Stimulated activated effector memory CD8-positive, alpha-beta T cell treated with anti-CD3 and anti-CD28 coated beads, Interleukin-12 subunit alpha, Interleukin-12 subunit beta, amount 100 ng/mL, for 72 hours (primary cell): ENCODE data around the gene CEP85.

Experiments used
- ATAC-seq: fragments of 150-1000 bp; cut with Tn5 transposase; 2 replicates; pipeline ENCODE4 v1.10.0; 2021
- DNase-seq, 2 donors: peaks; one replicate each; pipeline ENCODE4 v3.0.0; 2021 to 2022; ENCODE audit warnings: low spot score in 2 of 2
- H3K27ac Mint-ChIP-seq: one replicate; pipeline ENCODE4 v1.8.0; 2022; ENCODE audit warnings: mild to moderate bottlenecking, mixed read lengths
- H3K36me3 Mint-ChIP-seq: one replicate; pipeline ENCODE4 v1.8.0; 2022; ENCODE audit warnings: mild to moderate bottlenecking, mixed read lengths
- H3K4me1 Mint-ChIP-seq: one replicate; pipeline ENCODE4 v1.8.0; 2022; ENCODE audit warnings: mixed read lengths
- H3K4me3 Mint-ChIP-seq: one replicate; pipeline ENCODE4 v1.8.0; 2022; ENCODE audit warnings: mild to moderate bottlenecking, mixed read lengths
- H3K9me3 Mint-ChIP-seq: one replicate; pipeline ENCODE4 v1.8.0; 2022; ENCODE audit warnings: mixed read lengths

Gene CEP85, protein sequence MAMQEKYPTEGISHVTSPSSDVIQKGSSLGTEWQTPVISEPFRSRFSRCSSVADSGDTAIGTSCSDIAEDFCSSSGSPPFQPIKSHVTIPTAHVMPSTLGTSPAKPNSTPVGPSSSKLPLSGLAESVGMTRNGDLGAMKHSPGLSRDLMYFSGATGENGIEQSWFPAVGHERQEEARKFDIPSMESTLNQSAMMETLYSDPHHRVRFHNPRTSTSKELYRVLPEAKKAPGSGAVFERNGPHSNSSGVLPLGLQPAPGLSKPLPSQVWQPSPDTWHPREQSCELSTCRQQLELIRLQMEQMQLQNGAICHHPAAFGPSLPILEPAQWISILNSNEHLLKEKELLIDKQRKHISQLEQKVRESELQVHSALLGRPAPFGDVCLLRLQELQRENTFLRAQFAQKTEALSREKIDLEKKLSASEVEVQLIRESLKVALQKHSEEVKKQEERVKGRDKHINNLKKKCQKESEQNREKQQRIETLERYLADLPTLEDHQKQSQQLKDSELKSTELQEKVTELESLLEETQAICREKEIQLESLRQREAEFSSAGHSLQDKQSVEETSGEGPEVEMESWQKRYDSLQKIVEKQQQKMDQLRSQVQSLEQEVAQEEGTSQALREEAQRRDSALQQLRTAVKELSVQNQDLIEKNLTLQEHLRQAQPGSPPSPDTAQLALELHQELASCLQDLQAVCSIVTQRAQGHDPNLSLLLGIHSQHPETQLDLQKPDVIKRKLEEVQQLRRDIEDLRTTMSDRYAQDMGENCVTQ

DNA sequence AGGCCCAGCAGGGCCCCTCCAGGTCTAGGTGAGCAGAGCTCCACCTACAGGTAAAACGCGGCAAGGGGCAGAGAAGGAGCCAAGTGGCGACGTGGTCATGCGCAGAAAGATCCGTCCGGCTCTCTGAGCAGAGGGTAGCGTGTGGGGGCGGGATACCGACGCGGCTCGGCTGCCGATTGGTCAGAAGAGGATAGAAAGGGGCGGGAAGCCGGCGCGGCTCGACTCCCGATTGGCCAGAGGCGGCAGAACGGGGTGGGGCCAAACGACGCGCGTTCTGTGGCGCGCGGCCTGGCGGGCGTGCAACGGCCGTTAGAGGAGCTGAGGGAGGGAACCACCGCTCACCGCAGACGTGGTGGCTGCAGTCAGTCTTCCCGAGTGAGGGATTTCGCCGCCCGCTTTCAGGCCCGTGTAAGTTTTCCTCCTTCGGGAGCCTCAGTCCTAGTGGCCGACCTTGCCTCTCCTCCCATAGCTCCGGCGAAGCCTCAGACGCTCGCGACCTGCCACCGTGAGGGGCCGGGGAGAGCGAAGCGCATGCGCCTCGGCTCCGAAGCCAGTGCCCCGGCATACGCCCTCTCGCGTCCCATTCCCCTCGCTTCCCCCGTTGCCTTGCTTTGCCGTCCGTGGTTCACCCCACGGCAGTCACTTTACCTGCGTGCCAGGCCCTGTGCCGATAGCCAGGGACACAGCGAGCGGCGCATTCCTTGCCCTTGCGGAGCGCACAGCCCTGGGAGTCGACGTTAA, at the start of gene CEP85:
Gene CEP85, plus strand, starts transcription at position 298 of the 741 bp plus-strand sequence. CDS start 5,584 bp downstream, outside the sequence.
- Mint-ChIP-seq H3K36me3 (peaks cover 12% of the 10 kb centered on the region), H3K9me3 (no peaks in the 10 kb centered on the region), H3K27ac (peak within 1 kb of the TSS; percentile 98), H3K4me1 (peaks cover 31% of the 10 kb centered on the region), H3K4me3 (peak within 1 kb of the TSS; percentile 98)
- ATAC-seq (peak; percentile 96), DNase-seq (peak; percentile 97 to 99)

DNA sequence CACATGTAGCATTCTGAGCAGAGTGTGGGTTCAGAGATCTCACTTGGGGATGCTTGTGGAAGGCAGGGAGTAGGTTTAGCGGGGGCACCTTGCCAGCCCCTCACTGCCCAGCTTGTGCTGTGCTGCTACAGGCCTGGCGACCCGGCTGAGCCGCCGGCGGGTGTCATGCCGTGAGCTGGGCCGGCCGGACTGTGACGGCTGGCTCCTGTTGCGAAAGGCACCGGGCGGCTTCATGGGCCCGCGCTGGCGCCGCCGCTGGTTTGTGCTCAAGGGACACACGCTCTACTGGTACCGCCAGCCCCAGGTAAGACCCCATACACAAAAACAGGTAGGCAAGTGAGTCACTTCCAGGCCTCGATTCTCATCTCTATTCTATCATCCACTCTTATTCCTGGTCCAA, 49.1 kb upstream of the CEP85 start:
- no peaks in the 10 kb centered on the region for H3K4me1 Mint-ChIP-seq
- no peaks in the 10 kb centered on the region for H3K9me3 Mint-ChIP-seq
- no peak for ATAC-seq
- H3K27ac Mint-ChIP-seq, result no peak overlapping the region
- no peaks in the 10 kb centered on the region for H3K36me3 Mint-ChIP-seq
- DNase-seq, result no peak
- H3K4me3 Mint-ChIP-seq, result no peak overlapping the region

DNA sequence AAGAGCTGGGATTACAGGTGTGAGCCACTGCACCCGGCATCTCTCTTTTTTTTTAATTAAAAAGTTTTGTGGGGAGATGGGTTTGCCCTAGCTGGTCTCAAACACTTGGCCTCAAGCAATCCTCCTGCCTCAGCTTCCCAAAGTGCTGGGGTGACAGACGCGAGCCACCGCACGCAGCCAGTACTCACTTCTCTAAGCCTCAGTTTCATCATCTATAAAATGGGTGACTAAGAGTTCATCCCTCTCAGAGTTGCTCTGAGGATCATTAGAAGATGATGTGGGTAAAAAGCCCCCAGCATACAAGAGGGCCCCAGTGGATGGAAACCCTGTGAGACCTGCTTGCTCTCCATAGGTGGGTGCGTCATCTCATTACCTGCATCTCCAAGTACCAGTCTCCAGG, 46.1 kb upstream of the CEP85 start:
- no peaks in the 10 kb centered on the region for H3K36me3 Mint-ChIP-seq
- ATAC-seq (no peak), DNase-seq (no peak)
- peaks cover 7% of the 10 kb centered on the region for H3K4me1 Mint-ChIP-seq
- no peak overlapping the region for H3K4me3 Mint-ChIP-seq
- no peaks in the 10 kb centered on the region for H3K9me3 Mint-ChIP-seq
- H3K27ac Mint-ChIP-seq, result no peak overlapping the region

DNA sequence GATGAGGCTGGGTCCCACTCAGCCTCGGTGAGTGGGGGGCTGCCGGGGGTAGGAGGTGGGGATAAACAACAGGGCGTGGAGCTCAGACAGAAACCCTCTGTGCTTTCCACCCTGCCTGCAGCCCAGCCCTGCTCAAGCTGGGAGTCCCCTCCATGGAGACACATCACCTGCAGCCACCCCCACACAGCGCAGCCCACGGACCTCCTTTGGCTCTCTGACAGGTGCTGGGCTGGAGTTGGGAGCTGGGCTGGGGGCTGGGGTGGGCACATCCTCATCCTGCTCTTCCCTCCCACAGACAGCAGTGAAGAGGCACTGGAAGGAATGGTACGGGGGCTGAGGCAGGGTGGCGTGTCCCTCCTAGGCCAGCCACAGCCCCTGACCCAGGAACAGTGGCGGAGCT, 45.5 kb upstream of the CEP85 start:
- Mint-ChIP-seq H3K27ac (no peak overlapping the region), H3K4me3 (no peak overlapping the region), H3K9me3 (no peaks in the 10 kb centered on the region), H3K36me3 (no peaks in the 10 kb centered on the region), H3K4me1 (peaks cover 7% of the 10 kb centered on the region)
- ATAC-seq, result no peak
- no peak for DNase-seq

DNA sequence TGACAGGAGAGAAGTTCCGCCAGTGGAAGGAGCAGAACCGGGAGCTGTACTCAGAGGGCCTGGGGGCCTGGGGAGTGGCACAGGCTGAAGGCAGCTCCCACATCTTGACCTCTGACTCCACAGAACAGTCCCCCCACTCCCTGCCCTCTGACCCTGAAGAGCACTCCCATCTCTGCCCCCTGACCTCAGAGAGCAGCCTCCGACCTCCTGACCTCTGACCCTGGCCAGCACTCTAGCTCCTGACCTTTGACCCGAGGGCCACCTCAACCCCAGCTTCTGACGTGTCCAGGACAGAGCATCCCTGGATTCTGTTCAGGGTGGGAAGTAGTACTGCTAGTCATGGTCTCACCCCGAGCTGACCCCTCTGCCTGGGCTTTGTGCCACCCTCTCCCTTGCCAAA, 44.7 kb upstream of the CEP85 start:
- no peak for ATAC-seq
- Mint-ChIP-seq H3K4me1 (peaks cover 7% of the 10 kb centered on the region), H3K9me3 (no peaks in the 10 kb centered on the region), H3K36me3 (no peaks in the 10 kb centered on the region), H3K27ac (peak overlapping the region; percentile 60), H3K4me3 (no peak overlapping the region)
- no peak for DNase-seq

DNA sequence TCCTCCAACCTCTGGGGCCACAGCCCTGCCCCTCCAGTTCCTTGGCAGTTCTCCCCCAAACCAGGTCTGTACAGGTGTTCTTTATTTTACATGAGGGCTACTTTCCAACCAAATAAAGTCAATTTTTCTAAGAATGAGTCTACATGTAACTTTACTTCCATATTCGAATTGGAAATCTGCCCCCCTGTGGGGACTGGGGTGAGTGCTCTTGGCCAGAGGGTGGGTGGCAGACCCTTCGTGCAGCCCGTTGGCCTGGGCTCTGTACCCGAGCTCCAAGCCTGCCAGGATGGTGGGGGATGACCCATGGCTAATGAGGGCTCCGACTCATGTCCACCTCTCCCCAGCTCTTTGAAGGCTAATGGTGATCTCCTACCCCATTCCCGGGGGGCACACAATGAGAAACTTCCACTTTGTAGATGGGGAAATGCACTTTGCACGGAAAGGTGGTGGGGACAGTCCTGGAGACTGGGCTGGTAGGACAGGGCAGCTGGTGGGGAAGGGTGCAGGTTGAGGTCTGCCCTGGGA, 44.2 kb upstream of the CEP85 start:
- Mint-ChIP-seq H3K27ac (peak overlapping the region; percentile 60), H3K4me3 (no peak overlapping the region), H3K9me3 (no peaks in the 10 kb centered on the region), H3K4me1 (peaks cover 7% of the 10 kb centered on the region), H3K36me3 (no peaks in the 10 kb centered on the region)
- ATAC-seq, result no peak
- DNase-seq, result no peak

DNA sequence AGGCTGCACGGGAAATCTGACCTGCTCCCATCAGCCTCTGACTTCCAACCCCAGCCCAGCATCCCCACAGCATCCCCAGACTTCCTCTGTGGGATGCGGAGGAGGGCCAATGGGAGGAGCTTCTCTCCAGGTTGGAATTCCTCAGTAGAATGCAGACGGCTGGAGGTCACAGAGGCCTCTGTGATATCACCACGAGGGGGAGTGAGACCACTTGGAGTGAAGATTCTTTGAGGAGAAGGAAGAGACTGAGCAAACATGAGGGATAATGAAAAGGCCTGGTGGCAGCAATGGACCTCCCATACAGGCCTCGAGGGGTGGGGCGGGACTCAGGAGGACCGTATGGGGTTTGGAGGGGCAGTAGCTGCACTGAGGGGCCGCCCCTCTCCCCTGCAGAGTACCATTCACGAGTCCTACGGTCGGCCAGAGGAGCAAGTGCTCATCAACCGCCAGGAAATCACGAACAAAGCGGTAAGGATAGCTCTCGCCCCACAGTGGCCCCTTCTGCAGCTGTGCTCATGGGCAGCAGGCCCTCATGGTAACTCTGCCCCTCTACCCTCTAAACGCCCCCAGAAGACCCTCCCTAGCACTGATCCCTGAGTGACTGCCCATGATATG, 43.5 kb upstream of the CEP85 start, which contains the start of gene CATSPER4:
Gene CATSPER4, plus strand, starts transcription at position 230 of the 615 bp plus-strand sequence. Its CDS starts 26 bp downstream, at position 256.
- peak within 1 kb of the TSS; percentile 60 for H3K27ac Mint-ChIP-seq
- no peak for DNase-seq
- H3K4me1 Mint-ChIP-seq, result peaks cover 7% of the 10 kb centered on the region
- ATAC-seq, result no peak
- no peaks in the 10 kb centered on the region for H3K9me3 Mint-ChIP-seq
- H3K4me3 Mint-ChIP-seq, result no peak within 1 kb of the TSS
- no peaks in the 10 kb centered on the region for H3K36me3 Mint-ChIP-seq

DNA sequence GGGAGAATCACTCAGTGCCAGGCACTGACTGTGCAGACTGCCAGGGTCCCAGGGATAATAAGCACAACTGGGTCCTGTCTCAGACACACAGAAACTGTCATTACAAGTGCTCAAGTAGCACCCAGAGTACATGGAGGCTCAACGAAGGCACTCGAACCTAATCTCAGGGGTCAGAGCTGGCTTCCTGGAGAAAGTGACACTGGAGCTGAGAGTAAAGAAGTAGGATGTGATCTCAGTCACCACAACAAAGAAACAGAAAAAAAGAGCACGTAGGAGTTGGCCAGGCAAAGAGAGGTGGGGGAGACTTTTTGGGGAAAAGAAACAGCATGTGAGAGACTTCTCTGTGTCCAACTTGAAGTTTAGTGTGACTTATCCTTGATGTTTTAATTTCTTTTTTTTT, 42.3 kb upstream of the CEP85 start:
- no peak overlapping the region for H3K4me3 Mint-ChIP-seq
- ATAC-seq, result no peak
- no peak overlapping the region for H3K27ac Mint-ChIP-seq
- peaks cover 7% of the 10 kb centered on the region for H3K4me1 Mint-ChIP-seq
- no peak for DNase-seq
- no peaks in the 10 kb centered on the region for H3K9me3 Mint-ChIP-seq
- no peaks in the 10 kb centered on the region for H3K36me3 Mint-ChIP-seq

DNA sequence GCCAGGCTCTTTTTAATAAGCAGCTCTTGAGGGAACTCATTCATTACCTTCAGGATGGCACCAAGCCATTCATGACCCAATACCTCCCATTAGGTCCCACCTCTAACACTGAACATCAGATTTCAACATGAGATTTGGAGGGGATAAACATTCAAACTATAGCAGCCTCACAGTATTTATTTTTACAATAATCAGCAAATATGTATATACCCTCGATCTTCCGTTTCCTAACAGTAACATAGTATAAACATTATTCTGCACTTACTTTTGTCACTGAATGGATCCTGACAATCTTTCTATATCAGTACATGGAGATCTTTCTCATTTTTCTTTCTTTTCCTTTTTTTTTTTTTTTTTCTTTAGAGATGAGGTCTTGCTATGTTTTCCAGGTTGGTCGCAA, 38.2 kb upstream of the CEP85 start:
- Mint-ChIP-seq H3K36me3 (no peaks in the 10 kb centered on the region), H3K4me1 (peaks cover 8% of the 10 kb centered on the region)

DNA sequence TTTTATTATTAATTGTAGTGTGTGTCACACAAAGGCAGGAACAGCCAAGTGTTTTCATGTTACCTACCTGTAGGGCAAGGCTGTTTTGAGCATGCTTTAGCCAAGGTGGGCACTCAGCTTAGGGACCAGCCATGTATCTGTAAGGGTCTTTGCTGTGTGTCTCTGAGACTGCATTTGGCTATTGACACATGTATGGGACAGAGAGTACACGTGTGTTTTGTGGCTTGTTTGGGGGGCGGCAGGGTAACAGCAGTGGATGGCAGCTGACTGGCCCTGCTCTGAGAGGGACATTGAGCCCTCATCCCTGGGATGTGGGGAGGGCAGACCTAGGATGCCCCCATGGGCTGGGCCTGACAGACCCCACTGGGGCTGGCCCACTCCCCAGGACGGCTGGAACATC, 36.7 kb upstream of the CEP85 start:
- Mint-ChIP-seq H3K4me3 (no peak overlapping the region), H3K36me3 (no peaks in the 10 kb centered on the region), H3K9me3 (no peaks in the 10 kb centered on the region), H3K27ac (no peak overlapping the region), H3K4me1 (peaks cover 16% of the 10 kb centered on the region)
- ATAC-seq, result no peak
- DNase-seq, result no peak

More for the DNA sequence above, 38.2 kb upstream of the CEP85 start:
- no peak for ATAC-seq
- Mint-ChIP-seq H3K9me3 (no peaks in the 10 kb centered on the region), H3K27ac (no peak overlapping the region), H3K4me3 (no peak overlapping the region)
- no peak for DNase-seq

DNA sequence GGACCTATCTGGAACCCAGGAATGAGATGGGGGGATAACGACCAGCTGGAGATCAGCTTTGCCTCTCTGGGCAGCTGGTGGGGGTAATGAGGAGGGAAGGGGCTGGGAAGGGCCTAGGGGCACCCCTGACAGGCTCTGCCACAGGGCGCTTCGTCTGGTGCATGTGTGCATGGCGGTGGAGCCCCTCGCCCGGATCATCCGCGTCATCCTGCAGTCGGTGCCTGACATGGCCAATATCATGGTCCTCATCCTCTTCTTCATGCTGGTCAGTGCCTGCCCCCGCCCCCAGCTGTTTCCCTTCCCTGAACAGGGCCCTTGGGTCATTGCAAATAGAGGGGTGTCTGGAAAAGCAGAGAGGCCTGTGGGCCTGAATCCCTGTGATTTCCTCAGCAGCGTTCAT, 36.2 kb upstream of the CEP85 start:
- H3K9me3 Mint-ChIP-seq, result no peaks in the 10 kb centered on the region
- H3K36me3 Mint-ChIP-seq, result no peaks in the 10 kb centered on the region
- H3K4me3 Mint-ChIP-seq, result no peak overlapping the region
- ATAC-seq (no peak), DNase-seq (no peak)
- peaks cover 20% of the 10 kb centered on the region for H3K4me1 Mint-ChIP-seq
- H3K27ac Mint-ChIP-seq, result no peak overlapping the region

DNA sequence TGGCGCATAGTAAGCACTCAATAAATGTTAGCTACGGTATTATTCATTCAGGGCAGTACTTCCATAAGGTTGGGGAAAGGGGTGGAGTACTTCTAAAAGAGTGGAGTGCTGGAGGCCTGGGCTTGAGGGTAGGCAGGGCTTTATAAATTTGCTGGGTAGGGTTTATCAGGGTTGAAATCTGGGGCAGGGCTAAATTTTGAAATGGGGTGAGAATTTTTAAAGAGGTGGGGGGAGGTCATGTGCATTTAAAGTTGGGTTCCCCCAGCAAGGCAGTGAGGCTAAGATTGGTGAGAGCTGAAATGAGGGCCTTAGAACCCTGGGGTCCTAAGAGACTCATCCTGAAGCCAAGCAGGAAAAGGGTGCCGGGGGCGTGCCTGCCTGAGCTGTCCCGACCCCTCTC, 33.6 kb upstream of the CEP85 start:
- Mint-ChIP-seq H3K36me3 (no peaks in the 10 kb centered on the region), H3K27ac (no peak overlapping the region), H3K4me3 (no peak overlapping the region), H3K4me1 (peaks cover 20% of the 10 kb centered on the region), H3K9me3 (no peaks in the 10 kb centered on the region)
- ATAC-seq, result no peak
- DNase-seq, result no peak

DNA sequence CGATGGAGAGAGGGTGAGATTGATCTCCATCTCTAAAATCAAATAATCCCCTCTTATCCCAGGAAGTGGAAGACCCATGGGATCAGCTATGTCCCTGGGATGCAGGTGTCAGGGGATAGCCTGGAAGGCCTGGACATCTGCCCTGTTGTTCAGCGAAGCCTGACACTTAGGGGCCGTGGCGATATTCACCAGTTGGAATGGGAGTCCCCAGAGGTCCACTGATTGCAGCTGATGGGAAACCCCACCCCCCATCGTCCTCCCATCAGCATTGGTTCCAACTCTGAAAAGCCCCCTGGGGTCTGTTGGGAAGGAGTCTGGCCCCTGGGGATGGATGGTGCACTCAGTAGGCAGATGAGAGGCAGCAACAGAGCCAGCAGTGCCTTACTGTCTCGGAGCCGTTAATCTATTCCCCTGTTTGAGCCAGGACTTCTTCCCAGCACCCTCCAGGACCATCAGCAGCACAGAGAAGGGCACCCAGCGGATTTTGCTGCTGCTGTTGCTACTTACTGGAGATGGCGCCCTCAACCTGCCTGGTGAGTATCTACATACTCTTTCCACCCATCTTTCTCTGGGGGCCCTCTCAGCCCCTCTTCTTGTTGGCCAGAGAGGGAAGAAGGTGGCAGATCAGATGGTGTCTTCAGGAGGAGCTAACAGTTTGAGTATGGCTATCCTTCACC, 30.2 kb upstream of the CEP85 start:
- Mint-ChIP-seq H3K9me3 (no peaks in the 10 kb centered on the region), H3K36me3 (no peaks in the 10 kb centered on the region), H3K4me3 (no peak overlapping the region), H3K27ac (peak overlapping the region; percentile 66), H3K4me1 (peaks cover 20% of the 10 kb centered on the region)
- ATAC-seq (no peak), DNase-seq (no peak)

DNA sequence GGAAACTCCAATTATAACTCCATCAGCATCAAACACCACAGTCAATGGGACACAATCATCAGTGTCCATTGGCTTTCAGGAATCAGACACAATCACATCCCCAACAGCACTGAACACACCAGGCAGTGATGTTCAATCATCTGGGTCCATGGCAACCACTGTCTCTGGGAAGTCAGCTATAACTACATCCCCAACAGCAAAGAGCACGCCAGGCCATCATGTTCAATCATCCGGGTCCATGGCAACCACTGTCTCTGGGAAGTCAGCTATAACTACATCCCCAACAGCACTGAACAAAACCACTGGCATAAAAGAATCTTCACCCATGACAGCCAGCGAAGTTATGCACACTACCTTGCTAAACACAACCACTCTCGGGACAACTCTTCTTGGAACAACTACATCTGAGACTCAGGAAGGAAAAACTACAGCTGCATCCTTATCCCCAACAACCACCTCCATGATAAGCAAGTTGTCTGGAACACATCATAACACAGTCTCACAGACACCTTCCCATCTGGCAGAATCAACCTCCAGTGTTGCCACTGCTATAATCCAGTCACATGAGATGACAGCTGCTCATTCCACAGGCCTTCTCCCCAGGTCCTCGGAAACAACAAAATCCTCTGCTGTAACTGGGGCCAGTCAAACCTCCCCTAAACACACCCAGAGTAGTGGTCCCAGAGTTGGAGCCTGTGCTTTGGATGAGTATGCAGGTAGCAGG, 23.7 kb upstream of the CEP85 start:
- H3K36me3 Mint-ChIP-seq, result no peaks in the 10 kb centered on the region
- no peak for DNase-seq
- H3K9me3 Mint-ChIP-seq, result no peaks in the 10 kb centered on the region
- no peak overlapping the region for H3K4me3 Mint-ChIP-seq
- no peak overlapping the region for H3K27ac Mint-ChIP-seq
- H3K4me1 Mint-ChIP-seq, result no peaks in the 10 kb centered on the region
- no peak for ATAC-seq
